GM12873 (cell line): ENCODE data around the gene KIRREL2.

Experiments
- CTCF ChIP-seq: IDR thresholded peaks from 2 replicates; pipeline ENCODE4 v1.5.1; 2012; ENCODE audit warnings: low read depth, mild to moderate bottlenecking, moderate library complexity, low read length, control low read depth; ENCODE audit not compliant: insufficient read depth; ENCODE audit errors: missing control alignments

Gene KIRREL2

GRCh38 chr19:35879068-35879467 lies 22.4 kb downstream of the KIRREL2 start:
- TF ChIP-seq CTCF = no peak

- TF ChIP-seq CTCF = no peak
Observed at GRCh38 chr19:35879770-35880317, 23.1 kb downstream of the KIRREL2 start.

- peak; percentile 42 for TF ChIP-seq CTCF
Observed at GRCh38 chr19:35882114-35882832, 25.6 kb downstream of the KIRREL2 start.

GRCh38 chr19:35883882-35884281 lies 27.2 kb downstream of the KIRREL2 start:
- no peak for TF ChIP-seq CTCF

- TF ChIP-seq CTCF = no peak
Observed at GRCh38 chr19:35885225-35885738, 28.6 kb downstream of the KIRREL2 start.

GRCh38 chr19:35885904-35886303 lies 29.2 kb downstream of the KIRREL2 start:
- no peak for TF ChIP-seq CTCF

- no peak for TF ChIP-seq CTCF
Observed at GRCh38 chr19:35887197-35887596, 30.5 kb downstream of the KIRREL2 start.
